Esophagus squamous epithelium (tissue), 4 donors: Measurements from ENCODE around the gene NR0B1.

Experiments used
- CTCF ChIP-seq, 6 experiments: fragments of 450-650 bp in 4 of 6; fragments of 200-600 bp in 2 of 6; sonication (generic) in 2 of 6; IDR thresholded peaks; one replicate each; pipeline ENCODE4 v1.5.1; 2016 to 2019; ENCODE audit warnings: antibody characterized with exemption in 6 of 6, mild to moderate bottlenecking in 4 of 6, moderate library complexity in 4 of 6
- POLR2A ChIP-seq, 4 donors: fragments of 450-650 bp; IDR thresholded peaks; one replicate each; pipeline ENCODE4 v1.6.1; 2017; ENCODE audit warnings: antibody characterized with exemption in 4 of 4, mild to moderate bottlenecking in 4 of 4, moderate library complexity in 3 of 4

GRCh38 chrX:30259927-30260326, 49.3 kb downstream of the NR0B1 start:
- no peak for TF ChIP-seq CTCF (IDR thresholded peaks at IDR 0.05)
- TF ChIP-seq POLR2A (IDR thresholded peaks at IDR 0.05), result no peak
